Psoas muscle (tissue), 8 donors: ENCODE results near the gene NOG. TPM values are rescaled to one million over a fixed set of nuclear protein-coding genes. Genes with fewer than 3 reads are reported as not detected.

Experiments used
- ATAC-seq, 4 donors: fragments of 200-7000 bp; cut with Tn5 transposase; one replicate each; pipeline ENCODE4 v1.9.1; 2020; ENCODE audit warnings: moderate library complexity in 3 of 4, mild to moderate bottlenecking in 2 of 4
- DNase-seq, 2 donors: peaks; one replicate each; pipeline ENCODE4 v3.0.0-alpha.2; 2020
- H3K27ac ChIP-seq: fragments of 200-600 bp; one replicate; pipeline ENCODE4 v1.8.0; 2022
- H3K27me3 ChIP-seq, 3 donors: fragments of 200-600 bp in 1 of 3; one replicate each; pipeline versions ENCODE4 v1.6.1 to v1.8.0; 2013 to 2022; ENCODE audit warnings: low read length in 2 of 3, mild to moderate bottlenecking in 2 of 3, moderate library complexity in 1 of 3; ENCODE audit not compliant: insufficient read depth in 3 of 3
- H3K36me3 ChIP-seq, 2 donors: fragments of 200-600 bp in 1 of 2; one replicate each; pipeline versions ENCODE4 v1.6.1 to v1.8.0; 2013 to 2022; ENCODE audit warnings: low read depth in 1 of 2, mild to moderate bottlenecking in 1 of 2, moderate library complexity in 1 of 2; ENCODE audit not compliant: insufficient read depth in 1 of 2
- H3K4me1 ChIP-seq: fragments of 200-600 bp; one replicate; pipeline ENCODE4 v1.8.0; 2022
- H3K4me3 ChIP-seq: fragments of 200-600 bp; one replicate; pipeline ENCODE4 v1.8.0; 2022; ENCODE audit warnings: mild to moderate bottlenecking
- H3K9me3 ChIP-seq: fragments of 200-600 bp; one replicate; pipeline ENCODE4 v1.8.0; 2022
- CTCF ChIP-seq: fragments of 200-600 bp; IDR thresholded peaks from one replicate; pipeline ENCODE4 v1.8.0; 2022; ENCODE audit warnings: antibody characterized with exemption
- WGBS, 3 donors: extraction: QIAGEN DNeasy Blood & Tissue Kit; methylation state at CpG; one replicate each; pipeline versions ENCODE4 v1.1.6 to v1.1.7; 2013; 5-methylcytosine and 5-hydroxymethylcytosine counted together
- intact Hi-C, 2 donors: fragments of 100-400 bp; cut with DNase I; formaldehyde crosslinking; loops; one replicate each; pipeline versions ENCODE4 v1.11.0 to v1.14.2; 2022
- polyA plus RNA-seq, 3 donors: library from polyadenylated mRNA; stranded (reverse); fragments of 200-250 nt; gene quantifications; one replicate each; pipeline ENCODE4 v1.2.3, GENCODE V29; 2013
- total RNA-seq, 4 donors: library from RNA; stranded (reverse); fragmentation: NEBNext Ultra II Directional in 2 of 4; extraction: Animal tissue kit (Norgen Biotek cat#: 25700) in 2 of 4; gene quantifications; one replicate each; pipeline versions ENCODE4 v1.2.1 to v1.2.4, GENCODE V29; 2021 to 2023
- donor health status: healthy with polysubstance abuse.
- donor health status: DM: no; HTN: no; CAD: no; lungs with moderate emphysema.
- donor health status: Bipolar disorder and iron deficiency.
- donor health status: healthy.
- donor health status: DM: yes; HTN: yes; CAD: no.
- donor health status: DM: no; HTN: no; CAD: no.
- donor health status: DM: no; HTN: no; CAD: no.
- donor health status: DM: yes; HTN: yes; CAD: no.

NOG gene
- total and polyA plus RNA-seq, 7 donors: 0.60 to 8.5 (median 2.7) TPM

- no peak overlapping the region for H3K27ac ChIP-seq
- no peak for TF ChIP-seq CTCF
- no peaks in the 10 kb centered on the region for H3K36me3 ChIP-seq
- no peaks in the 10 kb centered on the region for H3K9me3 ChIP-seq
- no peaks in the 10 kb centered on the region for H3K4me1 ChIP-seq
- intact Hi-C loops: loop anchor here in 1 of 2 donors (5.0 kb wide), 1 partner anchor 50 kb away; no protein-coding TSS in a partner anchor
- peaks cover 0 to 6% (median 0%) of the 10 kb centered on the region in 3 donors for H3K27me3 ChIP-seq
- WGBS, 3 donors: 72 to 82% (median 76%) methylated on average over 5 of the region's 5 CpGs
- DNase-seq (no peak), ATAC-seq (no peak)
- no peak overlapping the region for H3K4me3 ChIP-seq
Observed at GRCh38 chr17:56587298-56587697, 6.2 kb upstream of the NOG start.

GRCh38 chr17:56592487-56593085 is 913 bp upstream of the NOG start:
- Histone ChIP-seq H3K9me3 (no peaks in the 10 kb centered on the region), H3K36me3 (no peaks in the 10 kb centered on the region), H3K4me1 (peaks cover 22% of the 10 kb centered on the region), H3K27ac (no peak overlapping the region), H3K27me3 (peaks cover 0 to 1% (median 0%) of the 10 kb centered on the region in 3 donors), H3K4me3 (peak overlapping the region; percentile 81)
- intact Hi-C loops: loop anchor here (1.0 to 5.0 kb wide), 6 partner anchors 85 to 188 kb away; no protein-coding TSS in a partner anchor
- peak; percentile 100 for TF ChIP-seq CTCF
- WGBS, 3 donors: 0% methylated on average over 42 to 44 of the region's 44 CpGs
- ATAC-seq (peak; percentile 76 to 82 (median 80)), DNase-seq (peak; percentile 68 to 79)

- Histone ChIP-seq H3K27ac (peak overlapping the region; percentile 92), H3K4me3 (peak overlapping the region; percentile 81), H3K4me1 (peaks cover 26% of the 10 kb centered on the region), H3K9me3 (no peaks in the 10 kb centered on the region), H3K27me3 (peaks cover 0 to 1% (median 1%) of the 10 kb centered on the region in 3 donors), H3K36me3 (no peaks in the 10 kb centered on the region)
- ATAC-seq (peak; percentile 56 to 75 (median 66)), DNase-seq (peak; percentile 64 to 87)
- 0 to 1% (median 1%) methylated on average over 13 to 46 of the region's 46 CpGs for WGBS, 3 donors
- TF ChIP-seq CTCF: no peak
- intact Hi-C loops: loop anchor here (1.0 to 5.0 kb wide), 5 partner anchors 84 to 187 kb away; no protein-coding TSS in a partner anchor
Observed at GRCh38 chr17:56593086-56593645, 333 bp upstream of the NOG start.

GRCh38 chr17:56594320-56595107 is 1.0 kb downstream of the NOG start:
- Histone ChIP-seq H3K4me1 (peaks cover 26% of the 10 kb centered on the region), H3K4me3 (peak overlapping the region; percentile 81), H3K36me3 (no peaks in the 10 kb centered on the region), H3K27ac (peak overlapping the region; percentile 92), H3K9me3 (no peaks in the 10 kb centered on the region), H3K27me3 (peaks cover 0 to 13% (median 1%) of the 10 kb centered on the region in 3 donors)
- intact Hi-C loops: loop anchor here (5.0 kb wide), 3 partner anchors 83 to 183 kb away; no protein-coding TSS in a partner anchor
- ATAC-seq (peak; percentile 21 to 46 (median 34)), DNase-seq (peak in 1 of 2 donors; percentile 35)
- 1% methylated on average over 61 of the region's 61 CpGs for WGBS, 3 donors
- no peak for TF ChIP-seq CTCF
